NCI-H460 (cell line): Measurements from ENCODE around the gene ZBTB16. TPM values are rescaled to one million over a fixed set of nuclear protein-coding genes. Genes with fewer than 3 reads are reported as not detected.

Experiments
- DNase-seq: peaks from one replicate; pipeline ENCODE4 v3.0.0-alpha.2; 2016; ENCODE audit warnings: low read depth; ENCODE audit errors: extremely low read depth
- total RNA-seq: library from RNA; depleted of rRNA; stranded (reverse); fragments of >200 nt; shearing (Covaris generic); gene quantifications from 2 replicates; pipeline ENCODE4 v1.2.3, GENCODE V29; 2014

ZBTB16 gene
- total RNA-seq, 1 experiment from 2014 or later, result not detected

GRCh38 chr11:114161486-114162250, 102.2 kb downstream of the ZBTB16 start:
- no peak for DNase-seq

DNA sequence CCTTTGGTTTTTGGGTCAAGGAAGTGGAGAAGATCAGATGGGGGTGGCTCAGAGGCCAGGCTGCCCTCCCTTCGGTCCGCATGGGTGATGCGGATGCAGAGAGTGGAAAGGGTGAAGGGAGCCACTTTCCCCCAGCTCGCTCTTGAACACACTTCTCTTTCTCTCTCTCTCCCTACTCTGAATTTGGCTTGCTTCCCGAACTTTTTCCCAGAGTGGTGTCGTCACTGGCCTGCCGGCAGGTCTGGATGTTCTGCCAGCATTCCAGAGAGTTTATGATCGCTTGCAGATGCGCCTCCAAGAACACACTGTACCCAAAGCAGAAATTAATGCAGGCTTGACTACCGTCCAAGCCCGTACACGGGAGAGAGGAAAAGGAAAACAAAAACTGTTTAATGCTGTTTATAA, 103.2 kb downstream of the ZBTB16 start:
- DNase-seq, result peak; percentile 21

DNA sequence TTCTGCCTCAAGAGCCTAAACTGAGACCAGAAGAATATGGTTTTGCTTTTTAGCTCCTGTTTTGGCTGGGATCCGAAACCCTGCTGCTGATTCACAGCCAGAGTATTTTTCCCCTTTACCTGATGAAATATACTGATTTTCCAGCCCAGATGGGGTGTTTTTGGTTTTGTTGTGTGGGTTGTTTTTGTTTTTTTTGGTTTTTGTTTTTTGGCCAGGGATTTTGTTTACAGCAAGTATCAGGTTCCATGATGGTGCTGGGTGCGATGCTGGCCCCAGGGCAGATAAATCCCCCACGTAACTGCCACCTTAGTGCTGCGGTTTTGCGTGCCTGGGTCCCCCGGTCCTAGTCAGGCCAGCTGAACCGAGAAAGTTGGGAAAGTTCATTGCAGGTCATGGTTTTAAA, 103.7 kb downstream of the ZBTB16 start:
- no peak for DNase-seq

- no peak for DNase-seq
Measured at GRCh38 chr11:114163830-114164401, 104.4 kb downstream of the ZBTB16 start.

GRCh38 chr11:114164546-114164945, 105.0 kb downstream of the ZBTB16 start:
- DNase-seq, result no peak

DNA sequence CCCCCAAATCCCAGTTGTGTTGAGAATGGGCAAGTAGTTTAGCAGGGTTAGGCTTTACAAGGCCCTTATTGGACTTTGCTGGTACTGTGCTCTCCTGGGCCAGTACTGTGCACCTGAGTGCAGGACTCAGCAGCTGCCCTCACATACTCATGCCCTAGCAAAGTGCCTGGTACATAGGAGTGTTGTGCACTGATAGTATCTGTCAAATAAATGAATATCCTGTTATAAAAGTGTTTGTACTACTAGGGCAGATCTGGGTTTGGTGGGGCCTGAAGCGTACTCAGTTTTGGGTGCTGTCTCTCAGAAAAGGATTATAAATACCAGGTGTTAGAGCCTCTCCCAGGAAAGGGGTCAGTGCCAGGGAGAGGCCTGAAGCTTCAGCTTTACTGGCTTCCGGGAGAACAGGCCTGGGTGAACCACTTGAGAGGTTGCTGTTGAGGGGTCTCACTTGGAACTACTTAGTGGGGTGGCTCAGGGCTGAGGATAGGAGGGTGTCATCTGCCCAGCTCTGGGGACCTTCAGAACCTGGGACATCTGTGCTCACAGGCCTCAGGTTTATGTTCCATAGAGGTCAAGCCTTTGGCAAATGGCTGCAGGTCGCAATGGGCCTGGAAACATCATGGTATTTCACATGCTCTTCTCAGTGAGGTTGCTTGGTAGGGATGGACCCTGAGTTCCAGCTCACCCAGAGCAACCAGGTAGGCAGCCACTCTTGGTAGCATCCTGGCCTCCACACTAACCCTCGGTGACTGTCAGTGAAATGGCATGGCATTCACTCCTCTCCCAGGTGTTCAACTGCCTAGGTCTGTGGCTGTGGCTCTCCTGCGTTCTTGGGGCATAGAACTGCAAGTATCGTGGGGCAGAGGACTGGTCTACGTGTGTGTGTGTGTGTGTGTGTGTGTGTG, 106.1 kb downstream of the ZBTB16 start:
- DNase-seq, result no peak

GRCh38 chr11:114166362-114166761, 106.9 kb downstream of the ZBTB16 start:
- DNase-seq, result no peak

DNA sequence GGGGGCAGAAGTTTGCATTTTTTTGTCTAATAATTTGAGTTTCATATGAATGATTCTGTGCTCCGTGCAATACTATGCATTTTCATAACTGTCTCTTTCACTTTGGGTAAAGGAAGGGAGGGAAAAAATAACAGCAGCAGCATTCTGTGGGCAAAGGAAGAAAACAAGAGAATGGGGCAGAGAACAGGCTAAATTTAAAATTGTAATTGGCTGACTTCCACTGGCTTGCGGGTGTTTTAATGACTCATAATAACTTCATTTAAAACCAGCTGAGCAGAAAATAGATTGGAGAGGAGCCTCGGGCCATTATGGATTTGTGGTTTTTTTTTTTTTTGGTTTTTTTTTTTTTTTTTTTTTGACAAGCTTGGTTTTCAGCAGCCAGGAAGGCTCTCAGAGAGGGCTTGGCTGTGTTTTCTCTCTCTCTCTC, 107.4 kb downstream of the ZBTB16 start:
- DNase-seq, result no peak

GRCh38 chr11:114167355-114167754, 107.8 kb downstream of the ZBTB16 start:
- no peak for DNase-seq

DNA sequence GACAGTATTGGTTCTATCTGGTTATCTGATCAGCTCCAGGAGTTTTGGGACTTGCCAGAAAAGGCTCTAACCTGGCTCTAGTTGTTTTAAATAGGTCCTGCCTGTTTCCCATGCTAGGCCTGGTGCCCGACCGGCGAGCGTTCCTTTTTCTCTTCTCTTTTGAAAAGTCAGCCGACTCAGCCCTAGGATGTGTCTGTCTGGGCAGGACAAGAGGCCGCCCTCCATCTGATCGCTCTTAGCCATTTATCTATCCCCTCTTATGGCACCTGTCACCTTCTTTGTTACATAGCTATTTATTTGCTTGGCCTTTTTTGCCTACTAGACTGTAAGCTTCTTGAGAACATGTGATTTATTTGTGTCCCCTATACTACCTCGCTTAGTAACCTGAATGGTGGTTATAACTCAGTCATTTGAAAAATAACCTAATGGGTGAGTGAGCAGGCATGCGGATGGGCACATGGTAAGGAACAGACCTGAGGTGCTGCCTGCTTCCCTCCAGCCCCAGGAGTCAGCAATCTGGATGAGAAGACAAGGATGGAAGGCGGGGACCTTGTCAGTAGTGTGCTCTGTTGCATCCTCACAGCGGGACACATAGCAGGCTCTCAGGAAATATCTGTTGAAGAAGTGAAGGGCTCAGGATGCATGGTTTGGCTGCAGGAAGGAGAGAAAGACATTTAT, 108.4 kb downstream of the ZBTB16 start:
- no peak for DNase-seq

- DNase-seq, result no peak
Measured at GRCh38 chr11:114168691-114169090, 109.2 kb downstream of the ZBTB16 start.

DNA sequence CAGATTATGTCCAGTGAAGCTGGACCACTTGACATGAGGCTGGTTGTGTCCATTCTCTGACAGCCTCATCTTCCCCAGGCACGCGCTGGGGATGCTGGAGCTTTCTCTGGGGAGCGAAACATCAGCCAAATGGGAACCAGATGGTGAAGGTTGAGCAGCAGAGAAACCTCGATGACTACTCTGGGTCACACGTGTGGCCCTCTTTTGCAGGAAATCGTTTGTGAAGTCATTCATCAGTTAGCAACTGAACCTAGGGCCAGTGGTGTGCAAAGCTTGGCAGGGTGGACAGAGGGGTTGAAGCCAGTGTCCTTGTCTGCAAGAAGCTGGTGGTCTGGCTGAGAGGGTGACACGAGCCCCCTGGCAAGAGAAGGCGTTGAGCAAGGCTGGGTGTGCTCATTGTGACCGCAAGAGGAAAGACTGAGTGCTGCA, 109.8 kb downstream of the ZBTB16 start:
- DNase-seq, result no peak

DNA sequence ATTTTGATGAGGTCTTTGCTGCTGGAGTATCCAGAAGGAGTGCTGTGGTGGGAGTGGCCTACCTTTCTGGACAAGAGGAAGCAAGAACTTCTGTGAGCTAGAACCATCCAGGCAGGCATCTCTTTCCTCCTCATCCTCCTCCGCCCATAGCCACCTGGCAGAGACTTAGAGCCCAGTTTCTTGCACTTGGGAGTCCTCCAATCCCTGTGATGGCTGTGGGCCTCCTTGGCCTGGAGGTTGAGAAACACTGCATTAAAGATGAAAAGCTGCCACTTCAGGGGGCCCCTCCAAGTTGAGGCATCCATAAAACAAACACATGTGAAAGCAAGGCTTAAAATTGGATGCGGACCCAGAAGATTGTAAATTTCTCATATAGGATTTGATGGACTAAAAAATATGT, 110.3 kb downstream of the ZBTB16 start:
- DNase-seq, result no peak

DNA sequence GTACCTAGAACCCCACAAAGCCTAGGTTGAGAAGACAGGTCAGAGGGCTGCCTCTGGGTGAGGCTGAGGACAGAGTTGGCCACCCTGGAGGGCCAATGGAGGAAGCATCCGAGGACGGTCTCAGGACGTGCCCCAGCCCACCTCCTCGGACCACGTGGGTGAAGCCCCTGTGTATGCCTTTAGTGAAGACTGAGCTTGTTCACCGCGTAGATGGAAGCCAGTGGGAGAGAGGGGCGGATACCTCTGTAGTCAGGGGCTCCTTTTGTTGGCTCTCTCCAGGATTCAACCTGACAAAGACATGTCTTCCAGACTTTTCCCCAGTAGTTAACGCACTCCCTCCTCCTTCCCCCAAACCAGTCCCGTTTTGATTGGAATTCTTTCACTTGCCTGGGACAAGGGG, 110.7 kb downstream of the ZBTB16 start:
- no peak for DNase-seq

GRCh38 chr11:114171257-114172054, 111.9 kb downstream of the ZBTB16 start:
- no peak for DNase-seq

GRCh38 chr11:114172055-114172861, 112.7 kb downstream of the ZBTB16 start:
- DNase-seq, result no peak

- DNase-seq, result no peak
Measured at GRCh38 chr11:114172871-114173444, 113.4 kb downstream of the ZBTB16 start.

DNA sequence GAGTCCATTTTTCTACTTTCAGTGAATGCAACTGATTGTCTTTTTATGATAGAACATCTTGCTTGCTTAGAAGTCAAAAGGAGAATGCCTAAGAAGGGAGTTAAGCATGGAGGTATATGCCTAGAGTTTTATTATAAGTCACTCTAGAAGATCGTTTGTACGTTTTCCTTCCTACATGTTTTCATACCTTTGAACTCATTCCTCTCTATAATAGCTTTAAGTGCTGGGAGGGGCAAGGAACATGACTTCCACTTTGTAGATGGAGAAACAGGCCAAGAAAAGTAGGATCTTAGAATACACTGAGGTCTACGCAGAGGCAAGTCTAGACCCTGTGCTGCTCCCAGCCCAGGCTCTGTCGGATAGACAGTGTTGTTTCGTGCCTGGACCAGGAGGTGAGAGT, 114.3 kb downstream of the ZBTB16 start:
- no peak for DNase-seq
